GM12874 (cell line): Measurements from ENCODE around the gene ROR2.

Experiments used
- TF ChIP-seq, protein P1 (sequence below): IDR thresholded peaks from 2 replicates; pipeline ENCODE4 v1.5.1; 2011; ENCODE audit warnings: low read depth, mild to moderate bottlenecking, control low read depth, low read length, moderate library complexity; ENCODE audit not compliant: insufficient read depth

The ROR2 gene

DNA sequence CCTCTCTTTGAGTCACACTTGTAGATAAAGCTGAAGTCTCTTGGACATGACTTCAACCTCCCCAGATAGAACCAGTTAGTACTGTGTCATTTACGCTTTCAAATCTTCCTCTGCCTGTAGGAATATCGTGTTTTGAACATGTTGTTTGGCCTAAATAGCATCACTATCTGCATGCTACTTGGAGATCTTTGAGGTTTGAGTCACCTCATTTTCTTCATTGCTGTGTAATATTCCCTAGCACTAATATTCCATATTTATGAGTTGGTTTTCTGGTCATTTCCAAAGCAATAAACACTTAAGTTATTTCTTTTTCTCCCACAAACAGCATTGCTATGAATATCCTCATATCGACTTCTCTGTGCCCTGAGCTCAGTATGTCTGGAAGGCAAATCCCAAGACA, 100.3 kb downstream of the ROR2 start:
- TF ChIP-seq, protein P1, sequence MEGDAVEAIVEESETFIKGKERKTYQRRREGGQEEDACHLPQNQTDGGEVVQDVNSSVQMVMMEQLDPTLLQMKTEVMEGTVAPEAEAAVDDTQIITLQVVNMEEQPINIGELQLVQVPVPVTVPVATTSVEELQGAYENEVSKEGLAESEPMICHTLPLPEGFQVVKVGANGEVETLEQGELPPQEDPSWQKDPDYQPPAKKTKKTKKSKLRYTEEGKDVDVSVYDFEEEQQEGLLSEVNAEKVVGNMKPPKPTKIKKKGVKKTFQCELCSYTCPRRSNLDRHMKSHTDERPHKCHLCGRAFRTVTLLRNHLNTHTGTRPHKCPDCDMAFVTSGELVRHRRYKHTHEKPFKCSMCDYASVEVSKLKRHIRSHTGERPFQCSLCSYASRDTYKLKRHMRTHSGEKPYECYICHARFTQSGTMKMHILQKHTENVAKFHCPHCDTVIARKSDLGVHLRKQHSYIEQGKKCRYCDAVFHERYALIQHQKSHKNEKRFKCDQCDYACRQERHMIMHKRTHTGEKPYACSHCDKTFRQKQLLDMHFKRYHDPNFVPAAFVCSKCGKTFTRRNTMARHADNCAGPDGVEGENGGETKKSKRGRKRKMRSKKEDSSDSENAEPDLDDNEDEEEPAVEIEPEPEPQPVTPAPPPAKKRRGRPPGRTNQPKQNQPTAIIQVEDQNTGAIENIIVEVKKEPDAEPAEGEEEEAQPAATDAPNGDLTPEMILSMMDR: no peak

- TF ChIP-seq, protein P1: no peak
Measured at GRCh38 chr9:91848146-91848545, 101.9 kb downstream of the ROR2 start.

- TF ChIP-seq, protein P1: no peak
Measured at GRCh38 chr9:91847581-91848091, 102.4 kb downstream of the ROR2 start.

DNA sequence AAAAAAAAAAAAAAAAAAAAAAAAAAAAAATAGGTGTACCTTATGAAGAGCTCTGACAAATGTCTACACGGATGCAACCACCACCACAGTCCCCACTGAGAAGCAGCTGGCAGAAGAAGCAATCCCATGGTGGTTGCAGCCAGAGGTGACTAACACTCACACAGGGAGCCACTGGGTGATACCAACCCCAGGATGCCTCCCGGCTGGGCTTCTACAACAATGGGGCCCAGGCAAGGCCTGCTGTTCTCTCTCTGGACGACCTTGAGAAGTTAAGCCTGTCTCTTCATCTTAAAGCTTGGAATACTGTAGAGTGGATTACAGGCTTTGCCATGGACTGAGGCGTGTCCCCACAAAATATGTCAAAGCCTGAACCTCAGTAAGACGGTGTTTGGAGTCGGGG, 104.1 kb downstream of the ROR2 start:
- TF ChIP-seq, protein P1: no peak

GRCh38 chr9:91844701-91845291, 105.2 kb downstream of the ROR2 start:
- TF ChIP-seq, protein P1: no peak

DNA sequence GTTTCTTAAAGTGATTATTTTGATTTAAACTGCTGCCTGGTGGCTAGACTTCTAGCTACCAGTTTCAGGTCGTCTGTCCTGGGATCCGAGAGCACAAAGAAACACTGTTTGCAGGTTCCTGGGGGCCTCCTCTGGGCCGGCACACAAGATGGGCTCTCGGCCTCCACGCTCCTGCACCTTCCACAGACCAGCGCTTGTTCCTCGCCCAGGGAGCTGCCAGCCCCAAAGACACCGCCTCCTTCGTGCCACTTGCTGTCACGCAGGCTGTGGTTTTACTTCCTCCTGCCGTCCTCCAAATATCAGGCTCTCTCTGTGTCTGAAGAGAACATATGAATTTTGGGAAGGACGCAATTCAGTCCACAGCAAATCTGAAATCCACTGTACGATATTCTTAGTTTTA, 105.8 kb downstream of the ROR2 start:
- TF ChIP-seq, protein P1: no peak

GRCh38 chr9:91843623-91844148, 106.3 kb downstream of the ROR2 start:
- TF ChIP-seq, protein P1: no peak
